HEK293 (cell line): ENCODE results near the gene SCAMP3.

Experiments
- CTCF ChIA-PET: fragments of 350-600 bp; formaldehyde crosslinking; extraction: SDS; loops from one replicate; lab custom pipeline; 2021; ENCODE audit warnings: antibody characterized with exemption; lab: Yijun Ruan, JAX
- POLR2A ChIA-PET: fragments of 300-600 bp; formaldehyde crosslinking; extraction: SDS; loops from one replicate; lab custom pipeline; 2020; ENCODE audit warnings: antibody characterized with exemption, inconsistent platforms; lab: Yijun Ruan, JAX
- H3K27ac ChIP-seq: fragments of 200-500 bp; sonication (Bioruptor generic); 2 replicates; pipeline ENCODE4 v1.5.1; 2014; ENCODE audit warnings: low read depth, low read length, control low read depth, inconsistent platforms; ENCODE audit errors: extremely low read depth
- H3K36me3 ChIP-seq, 2 experiments: fragments of 200-500 bp in 1 of 2; sonication (Bioruptor generic) in 1 of 2; 1 replicate in 1 of 2; 2 replicates in 1 of 2; pipeline ENCODE4 v1.5.1; 2014 to 2017; ENCODE audit warnings: inconsistent platforms in 2 of 2, low read length in 2 of 2; ENCODE audit not compliant: control insufficient read depth in 2 of 2, insufficient read depth in 1 of 2
- H3K4me1 ChIP-seq: fragments of 200-500 bp; sonication (Bioruptor generic); 2 replicates; pipeline ENCODE4 v1.5.1; 2014; ENCODE audit warnings: mild to moderate bottlenecking, low read length, inconsistent platforms; ENCODE audit not compliant: control insufficient read depth, insufficient read depth
- H3K4me3 ChIP-seq: 2 replicates; pipeline ENCODE4 v1.5.1; 2011; ENCODE audit warnings: low read depth, mild to moderate bottlenecking, control low read depth, low read length, moderate library complexity
- H3K9me3 ChIP-seq: fragments of 200-500 bp; sonication (Bioruptor generic); 2 replicates; pipeline ENCODE4 v1.5.1; 2014; ENCODE audit warnings: low read depth, low read length, inconsistent platforms; ENCODE audit not compliant: control insufficient read depth, insufficient read depth
- BCL11B ChIP-seq: fragments of 450-650 bp; formaldehyde crosslinking; IDR thresholded peaks from 2 replicates; pipeline ENCODE4 v1.5.1; 2016; ENCODE audit warnings: low read depth, missing biosample characterization, missing genetic modification characterization
- IKZF3 ChIP-seq: fragments of 450-650 bp; IDR thresholded peaks from 2 replicates; pipeline ENCODE4 v1.5.0; 2018; ENCODE audit warnings: missing biosample characterization, mild to moderate bottlenecking, missing genetic modification characterization, moderate library complexity
- KLF10 ChIP-seq: fragments of 450-650 bp; IDR thresholded peaks from 2 replicates; pipeline ENCODE4 v1.5.1; 2018; ENCODE audit warnings: missing biosample characterization, mild to moderate bottlenecking, missing genetic modification characterization
- KLF16 ChIP-seq: fragments of 450-650 bp; formaldehyde crosslinking; IDR thresholded peaks from 2 replicates; pipeline ENCODE4 v1.5.1; 2017; ENCODE audit warnings: missing biosample characterization, missing genetic modification characterization
- YY1 ChIP-seq: fragments of 450-650 bp; formaldehyde crosslinking; IDR thresholded peaks from 2 replicates; pipeline ENCODE4 v1.5.1; 2018; ENCODE audit warnings: missing biosample characterization, missing genetic modification characterization
- ZBTB8A ChIP-seq: fragments of 450-650 bp; formaldehyde crosslinking; IDR thresholded peaks from 2 replicates; pipeline ENCODE4 v1.5.1; 2016; ENCODE audit warnings: missing biosample characterization, missing genetic modification characterization
- ZFP37 ChIP-seq: fragments of 450-650 bp; formaldehyde crosslinking; IDR thresholded peaks from 2 replicates; pipeline ENCODE4 v1.5.1; 2016; ENCODE audit warnings: missing biosample characterization, missing genetic modification characterization
- ZNF121 ChIP-seq: fragments of 450-650 bp; formaldehyde crosslinking; IDR thresholded peaks from 2 replicates; pipeline ENCODE4 v1.5.1; 2016; ENCODE audit warnings: missing biosample characterization, missing genetic modification characterization
- ZNF138 ChIP-seq: fragments of 450-650 bp; formaldehyde crosslinking; IDR thresholded peaks from 2 replicates; pipeline ENCODE4 v1.5.1; 2016; ENCODE audit warnings: missing biosample characterization, missing genetic modification characterization, borderline replicate concordance
- ZNF175 ChIP-seq: fragments of 450-650 bp; formaldehyde crosslinking; IDR thresholded peaks from 2 replicates; pipeline ENCODE4 v1.5.1; 2016; ENCODE audit warnings: missing biosample characterization, missing genetic modification characterization
- ZNF239 ChIP-seq: fragments of 450-650 bp; formaldehyde crosslinking; IDR thresholded peaks from 2 replicates; pipeline ENCODE4 v1.5.1; 2016; ENCODE audit warnings: missing biosample characterization, missing genetic modification characterization
- ZNF341 ChIP-seq: fragments of 450-650 bp; formaldehyde crosslinking; IDR thresholded peaks from 2 replicates; pipeline ENCODE4; 2016; ENCODE audit warnings: low read depth, missing biosample characterization, missing genetic modification characterization
- ZNF354C ChIP-seq: fragments of 450-650 bp; formaldehyde crosslinking; IDR thresholded peaks from 2 replicates; pipeline ENCODE4 v1.5.1; 2016; ENCODE audit warnings: missing biosample characterization, missing genetic modification characterization, low read depth, borderline replicate concordance
- ZNF416 ChIP-seq: fragments of 450-650 bp; formaldehyde crosslinking; IDR thresholded peaks from 2 replicates; pipeline ENCODE4 v1.5.1; 2016; ENCODE audit warnings: missing biosample characterization, missing genetic modification characterization
- ZNF544 ChIP-seq: fragments of 450-650 bp; formaldehyde crosslinking; IDR thresholded peaks from 2 replicates; pipeline ENCODE4 v1.5.0; 2017; ENCODE audit warnings: missing biosample characterization, missing genetic modification characterization
- ZNF549 ChIP-seq: fragments of 450-650 bp; IDR thresholded peaks from 2 replicates; pipeline ENCODE4 v1.5.1; 2018; ENCODE audit warnings: missing biosample characterization, missing genetic modification characterization, mild to moderate bottlenecking, inconsistent platforms, moderate library complexity
- ZNF560 ChIP-seq: fragments of 450-650 bp; formaldehyde crosslinking; IDR thresholded peaks from 2 replicates; pipeline ENCODE4 v1.5.1; 2017; ENCODE audit warnings: missing biosample characterization, missing genetic modification characterization, borderline replicate concordance
- ZNF654 ChIP-seq: fragments of 450-650 bp; formaldehyde crosslinking; IDR thresholded peaks from 2 replicates; pipeline ENCODE4 v1.5.1; 2016; ENCODE audit warnings: low read depth, missing biosample characterization, missing genetic modification characterization
- ZSCAN16 ChIP-seq: fragments of 450-650 bp; formaldehyde crosslinking; IDR thresholded peaks from 2 replicates; pipeline ENCODE4 v1.5.1; 2016; ENCODE audit warnings: missing biosample characterization, missing genetic modification characterization
- TF ChIP-seq, protein P1 (sequence below): fragments of 450-650 bp; IDR thresholded peaks from 2 replicates; pipeline ENCODE4 v1.5.1; 2018; ENCODE audit warnings: missing biosample characterization, missing genetic modification characterization
- TF ChIP-seq, protein P2 (sequence below): fragments of 450-650 bp; formaldehyde crosslinking; IDR thresholded peaks from 2 replicates; pipeline ENCODE4 v1.5.1; 2016; ENCODE audit warnings: missing biosample characterization, missing genetic modification characterization
- TF ChIP-seq, protein P3 (sequence below): fragments of 450-650 bp; formaldehyde crosslinking; IDR thresholded peaks from 2 replicates; pipeline ENCODE4 v1.5.1; 2016; ENCODE audit warnings: missing biosample characterization, missing genetic modification characterization, borderline replicate concordance
- TF ChIP-seq, protein P4 (sequence below): fragments of 450-650 bp; formaldehyde crosslinking; IDR thresholded peaks from 2 replicates; pipeline ENCODE4 v1.5.1; 2016; ENCODE audit warnings: missing biosample characterization, missing genetic modification characterization
- TF ChIP-seq, protein P5 (sequence below): fragments of 450-650 bp; formaldehyde crosslinking; IDR thresholded peaks from 2 replicates; pipeline ENCODE4; 2016; ENCODE audit warnings: missing biosample characterization, missing genetic modification characterization

Gene SCAMP3

DNA sequence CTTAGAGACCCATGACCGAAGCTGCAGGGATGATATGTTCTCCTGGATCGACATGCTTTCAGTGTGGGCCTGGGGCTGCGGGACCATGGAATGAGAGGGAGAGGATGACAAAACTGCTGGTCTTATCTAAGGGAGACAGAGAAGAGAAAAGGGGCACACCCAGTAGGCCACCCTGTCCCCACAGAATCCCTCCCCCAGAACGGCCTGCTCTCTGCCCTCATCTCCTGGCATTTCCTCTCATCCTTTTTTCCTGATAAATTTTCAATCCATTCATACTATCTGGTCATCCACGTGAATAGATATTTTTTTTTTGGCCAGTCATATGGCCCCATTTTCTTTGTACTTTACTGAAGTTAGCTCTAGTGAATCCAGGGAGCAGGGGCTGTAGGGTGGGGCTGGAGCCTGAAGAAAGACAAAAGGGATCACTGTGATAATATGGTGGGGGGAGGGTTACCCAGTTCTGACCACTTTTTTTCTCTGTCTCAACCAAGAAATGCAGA is 39.2 kb upstream of the SCAMP3 start, which contains the start of gene PKLR:
TSS of gene PKLR (minus strand) at position 97 of the 500 bp plus-strand sequence. CDS start at position 54, 43 bp downstream.
- H3K27ac ChIP-seq, result no peak within 1 kb of the TSS
- CTCF ChIA-PET, result interaction anchor here (0.6 to 2.1 kb wide), 2 partner anchors 51 to 1156 kb away, joined by 3 to 9 read pairs; no protein-coding TSS in a partner anchor
- TF ChIP-seq ZNF544 (no peak), KLF16 (no peak), ZNF654 (tag by site-specific recombination) (no peak), ZNF138 (tag by site-specific recombination) (no peak), YY1 (tag by site-specific recombination) (no peak), ZSCAN16 (no peak), KLF10 (tag by site-specific recombination) (no peak), ZBTB8A (tag by site-specific recombination) (no peak), ZNF416 (tag by site-specific recombination) (no peak)
- TF ChIP-seq, protein P1, sequence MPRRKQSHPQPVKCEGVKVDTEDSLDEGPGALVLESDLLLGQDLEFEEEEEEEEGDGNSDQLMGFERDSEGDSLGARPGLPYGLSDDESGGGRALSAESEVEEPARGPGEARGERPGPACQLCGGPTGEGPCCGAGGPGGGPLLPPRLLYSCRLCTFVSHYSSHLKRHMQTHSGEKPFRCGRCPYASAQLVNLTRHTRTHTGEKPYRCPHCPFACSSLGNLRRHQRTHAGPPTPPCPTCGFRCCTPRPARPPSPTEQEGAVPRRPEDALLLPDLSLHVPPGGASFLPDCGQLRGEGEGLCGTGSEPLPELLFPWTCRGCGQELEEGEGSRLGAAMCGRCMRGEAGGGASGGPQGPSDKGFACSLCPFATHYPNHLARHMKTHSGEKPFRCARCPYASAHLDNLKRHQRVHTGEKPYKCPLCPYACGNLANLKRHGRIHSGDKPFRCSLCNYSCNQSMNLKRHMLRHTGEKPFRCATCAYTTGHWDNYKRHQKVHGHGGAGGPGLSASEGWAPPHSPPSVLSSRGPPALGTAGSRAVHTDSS (tag by site-specific recombination), result no peak
- no peaks in the 10 kb centered on the region for H3K36me3 ChIP-seq
- H3K4me3 ChIP-seq, result no peak within 1 kb of the TSS
- no peaks in the 10 kb centered on the region for H3K9me3 ChIP-seq
- POLR2A ChIA-PET, result no interaction called here
- no peaks in the 10 kb centered on the region for H3K4me1 ChIP-seq

DNA sequence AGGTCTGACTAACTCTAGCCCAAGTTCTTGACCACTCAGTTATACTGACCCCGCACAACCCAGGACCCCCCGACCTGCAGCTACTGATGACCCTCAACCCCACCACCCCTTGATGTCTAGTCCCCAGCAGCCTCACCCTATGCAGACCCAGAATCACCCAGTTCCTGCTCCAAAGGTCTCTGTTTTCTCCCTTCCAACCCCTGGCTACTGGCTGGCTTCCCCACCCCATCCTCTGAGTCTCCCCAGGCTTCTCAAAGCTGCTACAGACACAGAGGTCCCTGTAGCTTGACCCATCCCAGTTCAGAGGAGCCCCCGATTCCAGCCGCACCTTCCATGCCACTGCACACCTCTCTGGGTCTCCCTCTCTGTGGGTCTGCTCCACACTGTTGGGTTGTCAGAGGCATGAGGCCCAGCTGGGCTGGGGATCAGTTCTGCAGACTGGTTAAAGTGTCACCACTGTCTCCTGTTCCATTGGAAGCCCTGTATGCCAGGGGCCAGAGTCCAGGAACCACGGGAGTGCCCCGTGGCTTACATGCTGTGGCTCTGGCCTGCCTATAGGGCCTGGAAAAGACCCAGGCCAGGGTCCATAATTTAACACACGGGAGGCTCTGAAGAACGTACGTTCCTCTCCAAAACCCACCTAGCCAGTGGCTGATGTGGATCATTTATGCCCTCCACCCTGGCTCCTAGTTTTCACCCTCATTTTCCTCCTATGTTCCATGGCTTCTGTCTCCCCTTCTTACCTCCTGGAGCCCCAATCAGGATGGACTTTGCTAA is 38.6 kb upstream of the SCAMP3 start:
- Histone ChIP-seq H3K36me3 (no peaks in the 10 kb centered on the region), H3K9me3 (no peaks in the 10 kb centered on the region), H3K4me3 (no peak overlapping the region), H3K4me1 (no peaks in the 10 kb centered on the region), H3K27ac (no peak overlapping the region)
- ChIA-PET POLR2A (interaction anchor here (0.9 kb wide), 1 partner anchor 27 kb away, joined by 7 read pairs; the partner anchor contains the start of gene CLK2), CTCF (interaction anchor here (0.6 to 2.1 kb wide), 4 partner anchors 23 to 1139 kb away, joined by 3 to 9 read pairs (median 4); no protein-coding TSS in a partner anchor)
- no peak for TF ChIP-seq ZNF341 (tag by site-specific recombination)
- no peak for TF ChIP-seq ZNF239 (tag by site-specific recombination)

DNA sequence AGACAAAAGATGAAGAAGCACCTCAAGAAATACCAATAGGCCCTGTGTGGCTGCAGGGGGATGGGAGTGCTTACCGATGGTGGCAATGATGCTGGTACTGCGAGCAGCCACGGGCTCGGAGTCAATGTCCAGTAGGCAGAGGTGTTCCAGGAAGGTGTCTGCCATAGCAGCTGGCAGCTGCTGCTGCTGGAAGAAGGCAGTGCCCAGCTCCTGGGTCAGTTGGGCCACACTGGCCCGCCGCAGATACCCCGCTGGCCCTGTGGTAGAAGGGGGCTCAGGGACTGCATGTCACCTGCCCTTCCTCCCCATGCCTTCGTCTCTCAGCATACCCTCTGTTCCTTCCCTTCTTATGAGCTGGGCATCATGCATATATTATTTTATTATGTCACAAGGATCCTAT is 37.9 kb upstream of the SCAMP3 start:
- Histone ChIP-seq H3K27ac (no peak overlapping the region), H3K36me3 (no peaks in the 10 kb centered on the region), H3K4me1 (no peaks in the 10 kb centered on the region), H3K4me3 (no peak overlapping the region)
- TF ChIP-seq ZSCAN16, result no peak
- TF ChIP-seq ZNF121 (tag by site-specific recombination), result no peak
- TF ChIP-seq ZNF175 (tag by site-specific recombination), result no peak
- TF ChIP-seq, protein P2, sequence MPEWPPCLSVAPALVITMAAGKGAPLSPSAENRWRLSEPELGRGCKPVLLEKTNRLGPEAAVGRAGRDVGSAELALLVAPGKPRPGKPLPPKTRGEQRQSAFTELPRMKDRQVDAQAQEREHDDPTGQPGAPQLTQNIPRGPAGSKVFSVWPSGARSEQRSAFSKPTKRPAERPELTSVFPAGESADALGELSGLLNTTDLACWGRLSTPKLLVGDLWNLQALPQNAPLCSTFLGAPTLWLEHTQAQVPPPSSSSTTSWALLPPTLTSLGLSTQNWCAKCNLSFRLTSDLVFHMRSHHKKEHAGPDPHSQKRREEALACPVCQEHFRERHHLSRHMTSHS (tag by site-specific recombination), result no peak
- TF ChIP-seq IKZF3, result no peak
- TF ChIP-seq ZFP37 (tag by site-specific recombination), result no peak
- no peak for TF ChIP-seq ZNF354C (tag by site-specific recombination)
- TF ChIP-seq ZBTB8A (tag by site-specific recombination), result no peak
- TF ChIP-seq, protein P3, sequence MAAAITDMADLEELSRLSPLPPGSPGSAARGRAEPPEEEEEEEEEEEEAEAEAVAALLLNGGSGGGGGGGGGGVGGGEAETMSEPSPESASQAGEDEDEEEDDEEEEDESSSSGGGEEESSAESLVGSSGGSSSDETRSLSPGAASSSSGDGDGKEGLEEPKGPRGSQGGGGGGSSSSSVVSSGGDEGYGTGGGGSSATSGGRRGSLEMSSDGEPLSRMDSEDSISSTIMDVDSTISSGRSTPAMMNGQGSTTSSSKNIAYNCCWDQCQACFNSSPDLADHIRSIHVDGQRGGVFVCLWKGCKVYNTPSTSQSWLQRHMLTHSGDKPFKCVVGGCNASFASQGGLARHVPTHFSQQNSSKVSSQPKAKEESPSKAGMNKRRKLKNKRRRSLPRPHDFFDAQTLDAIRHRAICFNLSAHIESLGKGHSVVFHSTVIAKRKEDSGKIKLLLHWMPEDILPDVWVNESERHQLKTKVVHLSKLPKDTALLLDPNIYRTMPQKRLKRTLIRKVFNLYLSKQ (tag by site-specific recombination), result no peak
- TF ChIP-seq BCL11B (tag by site-specific recombination), result no peak
- TF ChIP-seq, protein P4, sequence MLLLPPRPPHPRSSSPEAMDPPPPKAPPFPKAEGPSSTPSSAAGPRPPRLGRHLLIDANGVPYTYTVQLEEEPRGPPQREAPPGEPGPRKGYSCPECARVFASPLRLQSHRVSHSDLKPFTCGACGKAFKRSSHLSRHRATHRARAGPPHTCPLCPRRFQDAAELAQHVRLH (tag by site-specific recombination), result no peak
- no peak for TF ChIP-seq ZNF549 (tag by site-specific recombination)
- TF ChIP-seq, protein P5, sequence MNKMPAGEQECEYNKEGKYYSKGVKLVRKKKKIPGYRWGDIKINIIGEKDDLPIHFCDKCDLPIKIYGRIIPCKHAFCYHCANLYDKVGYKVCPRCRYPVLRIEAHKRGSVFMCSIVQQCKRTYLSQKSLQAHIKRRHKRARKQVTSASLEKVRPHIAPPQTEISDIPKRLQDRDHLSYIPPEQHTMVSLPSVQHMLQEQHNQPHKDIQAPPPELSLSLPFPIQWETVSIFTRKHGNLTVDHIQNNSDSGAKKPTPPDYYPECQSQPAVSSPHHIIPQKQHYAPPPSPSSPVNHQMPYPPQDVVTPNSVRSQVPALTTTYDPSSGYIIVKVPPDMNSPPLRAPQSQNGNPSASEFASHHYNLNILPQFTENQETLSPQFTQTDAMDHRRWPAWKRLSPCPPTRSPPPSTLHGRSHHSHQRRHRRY (tag by site-specific recombination), result no peak
- no peak for TF ChIP-seq ZNF560 (tag by site-specific recombination)
- TF ChIP-seq, all 188 proteins: peak for 0
- no peaks in the 10 kb centered on the region for H3K9me3 ChIP-seq
- POLR2A ChIA-PET, result interaction anchor here (0.9 kb wide), 1 partner anchor 27 kb away, joined by 7 read pairs; the partner anchor contains the start of gene CLK2
- CTCF ChIA-PET, result interaction anchor here (0.6 to 2.1 kb wide), 3 partner anchors 23 to 226 kb away, joined by 3 to 9 read pairs (median 5); no protein-coding TSS in a partner anchor
